HepG2 (cell line): ENCODE results near the gene LRP5. TPM values are rescaled to one million over a fixed set of nuclear protein-coding genes. Genes with fewer than 3 reads are reported as not detected.

ENCODE experiments used
- AKAP8 ChIP-seq: sonication (generic); formaldehyde crosslinking; IDR thresholded peaks from 2 replicates; pipeline ENCODE4 v1.5.1; 2020; ENCODE audit warnings: mild to moderate bottlenecking, missing genetic modification reagents
- ATF6 ChIP-seq: sonication (generic); formaldehyde crosslinking; conservative IDR thresholded peaks from 2 replicates; pipeline ENCODE4 v1.4.0; 2020; ENCODE audit warnings: missing genetic modification reagents
- CHD2 ChIP-seq: IDR thresholded peaks from 2 replicates; pipeline ENCODE4 v1.6.1; 2011; ENCODE audit warnings: low read depth, low read length, improper control_type of control experiment
- E2F1 ChIP-seq: sonication (generic); formaldehyde crosslinking; IDR thresholded peaks from 2 replicates; pipeline ENCODE4 v1.5.0; 2020; ENCODE audit warnings: missing genetic modification reagents
- EP300 ChIP-seq, 3 experiments: sonication (generic) in 1 of 3; formaldehyde crosslinking in 1 of 3; IDR thresholded peaks; 2 replicates each; pipeline versions ENCODE4 v1.5.1 to v1.6.1; 2011 to 2020; ENCODE audit warnings: low read depth in 2 of 3, low read length in 2 of 3, borderline replicate concordance in 1 of 3, improper control_type of control experiment in 1 of 3, mild to moderate bottlenecking in 1 of 3, missing genetic modification reagents in 1 of 3, moderate library complexity in 1 of 3
- FOSL2 ChIP-seq: sonication (generic); formaldehyde crosslinking; IDR thresholded peaks from 2 replicates; pipeline ENCODE4 v1.4.0; 2020; ENCODE audit warnings: missing genetic modification reagents
- GATAD2A ChIP-seq: IDR thresholded peaks from 2 replicates; pipeline ENCODE4 v1.6.1; 2016
- GPBP1L1 ChIP-seq: sonication (generic); formaldehyde crosslinking; IDR thresholded peaks from 2 replicates; pipeline ENCODE4 v1.5.0; 2020; ENCODE audit warnings: mild to moderate bottlenecking, missing genetic modification reagents
- ISL2 ChIP-seq: sonication (generic); formaldehyde crosslinking; IDR thresholded peaks from 2 replicates; pipeline ENCODE4 v1.5.0; 2020; ENCODE audit warnings: missing genetic modification reagents
- JARID2 ChIP-seq: sonication (generic); formaldehyde crosslinking; IDR thresholded peaks from 2 replicates; pipeline ENCODE4 v1.8.1; 2023; ENCODE audit warnings: missing genetic modification reagents, inconsistent platforms; ENCODE audit not compliant: insufficient replicate concordance
- KMT2A ChIP-seq: sonication (generic); formaldehyde crosslinking; IDR thresholded peaks from 2 replicates; pipeline ENCODE4 v1.4.0; 2020; ENCODE audit warnings: missing genetic modification reagents
- MLX ChIP-seq: IDR thresholded peaks from 2 replicates; pipeline ENCODE4 v1.6.1; 2016
- PATZ1 ChIP-seq: sonication (generic); formaldehyde crosslinking; IDR thresholded peaks from 2 replicates; pipeline ENCODE4 v1.4.0; 2020; ENCODE audit warnings: missing genetic modification reagents
- ZBTB20 ChIP-seq: sonication (generic); formaldehyde crosslinking; IDR thresholded peaks from 2 replicates; pipeline ENCODE4 v1.8.1; 2023; ENCODE audit warnings: missing genetic modification reagents, low read depth, mild to moderate bottlenecking, borderline replicate concordance
- ZFP36L1 ChIP-seq: sonication (generic); formaldehyde crosslinking; IDR thresholded peaks from 2 replicates; pipeline ENCODE4 v1.8.0; 2022; ENCODE audit warnings: mild to moderate bottlenecking, missing genetic modification reagents, moderate library complexity
- ZKSCAN5 ChIP-seq: sonication (generic); formaldehyde crosslinking; IDR thresholded peaks from 2 replicates; pipeline ENCODE4 v1.5.1; 2020; ENCODE audit warnings: mild to moderate bottlenecking, missing genetic modification reagents
- ZMAT3 ChIP-seq: sonication (generic); formaldehyde crosslinking; conservative IDR thresholded peaks from 2 replicates; pipeline ENCODE4 v1.7.0; 2021; ENCODE audit warnings: missing genetic modification reagents
- ZNF34 ChIP-seq: sonication (generic); formaldehyde crosslinking; IDR thresholded peaks from 2 replicates; pipeline ENCODE4 v1.4.0; 2020; ENCODE audit warnings: mild to moderate bottlenecking, missing genetic modification reagents, borderline replicate concordance
- ZNF446 ChIP-seq: sonication (generic); formaldehyde crosslinking; IDR thresholded peaks from 2 replicates; pipeline ENCODE4 v1.5.0; 2020; ENCODE audit warnings: mild to moderate bottlenecking, missing genetic modification reagents
- ZNF510 ChIP-seq: sonication (generic); formaldehyde crosslinking; IDR thresholded peaks from 2 replicates; pipeline ENCODE4 v1.4.0; 2020; ENCODE audit warnings: low read depth, mild to moderate bottlenecking, missing genetic modification reagents
- ZNF605 ChIP-seq: sonication (generic); formaldehyde crosslinking; IDR thresholded peaks from 2 replicates; pipeline ENCODE4 v1.8.0; 2022; ENCODE audit warnings: mild to moderate bottlenecking, missing genetic modification reagents
- polyA plus RNA-seq, 8 experiments: library from polyadenylated mRNA; depleted of rRNA in 3 of 8; stranded (reverse) in 7 of 8; unstranded in 1 of 8; fragments of >200 nt; fragmentation: Illumina TruSeq in 4 of 8; extraction: Trizol in 4 of 8; gene quantifications; 2 replicates each; pipeline versions ENCODE4 v1.2.1 to v1.2.3, GENCODE V29; 2011 to 2016; ENCODE audit warnings: low read depth in 4 of 8, missing spikeins in 1 of 8, mixed read lengths in 1 of 8; ENCODE audit not compliant: insufficient read depth in 1 of 8
- total RNA-seq, 5 experiments: library from RNA; depleted of rRNA; stranded (reverse); fragments of >200 nt; fragmentation: Illumina TruSeq; extraction: Trizol; gene quantifications; 2 replicates each; pipeline ENCODE4 v1.2.3, GENCODE V29; 2016; ENCODE audit warnings: low read depth in 1 of 5

LRP5 gene
- total and polyA plus RNA-seq, 2 of the 13 experiments (the other 11 are each of a cell fraction or from before 2014, with no cell fraction given) = 40.4 to 64.0 TPM

- TF ChIP-seq ZMAT3 = 0 out of 2 replicates have a peak, but pooled peaks have one; percentile 74
- peak; percentile 74; the same call in 1 of the 2 replicates for TF ChIP-seq ZFP36L1 (CRISPR knock-in tag)
- peak; percentile 63 for TF ChIP-seq E2F1 (CRISPR knock-in tag)
- peak; percentile 36; the same call in 1 of the 2 replicates for TF ChIP-seq ZNF605
- peak; percentile 86; the same call in 1 of the 2 replicates for TF ChIP-seq ZNF34 (CRISPR knock-in tag)
- peak; percentile 39; the same call in 1 of the 2 replicates for TF ChIP-seq ZNF446
- 0 out of 2 replicates have a peak, but pooled peaks have one; percentile 63 for TF ChIP-seq ZBTB20 (CRISPR knock-in tag)
- no peak for TF ChIP-seq GPBP1L1 (CRISPR knock-in tag)
- 0 out of 4 replicates have a peak, but pooled peaks have one; percentile 12 to 24 for TF ChIP-seq EP300 (IDR thresholded peaks at IDR 0.05; ENCODE audit: low read depth in 2 of 2, low read length in 2 of 2)
- no peak; the same call in 1 of the 2 replicates for TF ChIP-seq EP300 (CRISPR knock-in tag; IDR thresholded peaks at IDR 0.05; ENCODE audit: borderline replicate concordance)
- TF ChIP-seq AKAP8 (CRISPR knock-in tag) = peak; percentile 74; the same call in 1 of the 2 replicates
- TF ChIP-seq ZKSCAN5 (CRISPR knock-in tag) = peak; percentile 38; the same call in 1 of the 2 replicates
- TF ChIP-seq FOSL2 (CRISPR knock-in tag) = peak; percentile 4; the same call in 1 of the 2 replicates
- no peak for TF ChIP-seq ATF6 (CRISPR knock-in tag)
- TF ChIP-seq ZNF510 (CRISPR knock-in tag) = 0 out of 2 replicates have a peak, but pooled peaks have one; percentile 46
- peak; percentile 31; the same call in 1 of the 2 replicates for TF ChIP-seq GATAD2A (CRISPR knock-in tag)
- TF ChIP-seq CHD2 = no peak
- TF ChIP-seq PATZ1 = peak; percentile 68
- TF ChIP-seq ISL2 (CRISPR knock-in tag) = peak; percentile 72
- no peak for TF ChIP-seq KMT2A (CRISPR knock-in tag)
- TF ChIP-seq JARID2 (CRISPR knock-in tag) = no peak
- TF ChIP-seq MLX (CRISPR knock-in tag) = 0 out of 2 replicates have a peak, but pooled peaks have one; percentile 5
Measured at GRCh38 chr11:68271781-68272608, 40.4 kb upstream of the LRP5 start, which contains the start of gene C11orf24 (continued).
